AG04450 (cell line): ENCODE measurements around the gene ZFYVE28. TPM values are rescaled to one million over a fixed set of nuclear protein-coding genes. Genes with fewer than 3 reads are reported as not detected.

Experiments used
- CTCF ChIA-PET: fragments of 300-600, 350-600 bp; formaldehyde crosslinking; extraction: SDS; loops from one replicate; lab custom pipeline; 2022; ENCODE audit warnings: antibody characterized with exemption, inconsistent platforms; lab: Charles Lee
- POLR2A ChIA-PET: fragments of 350-600 bp; formaldehyde crosslinking; extraction: SDS; loops from one replicate; lab custom pipeline; 2021; ENCODE audit warnings: antibody characterized with exemption, inconsistent platforms; lab: Yijun Ruan, JAX
- DNase-seq: peaks from one replicate; pipeline ENCODE4 v3.0.0-alpha.2; 2011; ENCODE audit warnings: low read depth, low spot score
- H3K27ac ChIP-seq: one replicate; pipeline ENCODE4 v1.5.1; 2012; ENCODE audit warnings: low read depth, low read length, control low read depth
- H3K27me3 ChIP-seq: one replicate; pipeline ENCODE4 v1.6.0; 2012; ENCODE audit warnings: low read length; ENCODE audit not compliant: control insufficient read depth, insufficient read depth
- H3K4me3 ChIP-seq: 2 replicates; pipeline ENCODE4 v1.5.1; 2011; ENCODE audit warnings: mild to moderate bottlenecking, low read depth, low read length, control low read depth
- H3K9me3 ChIP-seq: 2 replicates; pipeline ENCODE4 v1.5.1; 2012; ENCODE audit warnings: low read length; ENCODE audit not compliant: control insufficient read depth, insufficient read depth
- polyA plus RNA-seq: library from polyadenylated mRNA; depleted of rRNA; stranded (reverse); fragments of >200 nt; gene quantifications from 2 replicates; pipeline ENCODE4 v1.2.3, GENCODE V29; 2011
- TF ChIP-seq, protein P1 (sequence below): IDR thresholded peaks from 2 replicates; pipeline ENCODE4 v1.5.1; 2011; ENCODE audit warnings: low read depth, low read length, control low read depth, inconsistent platforms

The ZFYVE28 gene
- polyA plus RNA-seq, 1 experiment = 2.2 TPM

- H3K27ac ChIP-seq = peak overlapping the region; percentile 11
- POLR2A ChIA-PET = interaction anchor here (1.0 kb wide), 1 partner anchor 200 kb away, joined by 4 read pairs; the partner anchor contains the start of gene MXD4
- TF ChIP-seq, protein P1, sequence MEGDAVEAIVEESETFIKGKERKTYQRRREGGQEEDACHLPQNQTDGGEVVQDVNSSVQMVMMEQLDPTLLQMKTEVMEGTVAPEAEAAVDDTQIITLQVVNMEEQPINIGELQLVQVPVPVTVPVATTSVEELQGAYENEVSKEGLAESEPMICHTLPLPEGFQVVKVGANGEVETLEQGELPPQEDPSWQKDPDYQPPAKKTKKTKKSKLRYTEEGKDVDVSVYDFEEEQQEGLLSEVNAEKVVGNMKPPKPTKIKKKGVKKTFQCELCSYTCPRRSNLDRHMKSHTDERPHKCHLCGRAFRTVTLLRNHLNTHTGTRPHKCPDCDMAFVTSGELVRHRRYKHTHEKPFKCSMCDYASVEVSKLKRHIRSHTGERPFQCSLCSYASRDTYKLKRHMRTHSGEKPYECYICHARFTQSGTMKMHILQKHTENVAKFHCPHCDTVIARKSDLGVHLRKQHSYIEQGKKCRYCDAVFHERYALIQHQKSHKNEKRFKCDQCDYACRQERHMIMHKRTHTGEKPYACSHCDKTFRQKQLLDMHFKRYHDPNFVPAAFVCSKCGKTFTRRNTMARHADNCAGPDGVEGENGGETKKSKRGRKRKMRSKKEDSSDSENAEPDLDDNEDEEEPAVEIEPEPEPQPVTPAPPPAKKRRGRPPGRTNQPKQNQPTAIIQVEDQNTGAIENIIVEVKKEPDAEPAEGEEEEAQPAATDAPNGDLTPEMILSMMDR = peak; percentile 42
- peak overlapping the region; percentile 43 for H3K4me3 ChIP-seq
- peak; percentile 27 for DNase-seq
- H3K27me3 ChIP-seq = peaks cover 7% of the 10 kb centered on the region
- CTCF ChIA-PET = interaction anchor here (0.6 to 1.8 kb wide), 4 partner anchors 47 to 242 kb away, joined by 3 to 11 read pairs (median 4); no protein-coding TSS in a partner anchor
- H3K9me3 ChIP-seq = no peaks in the 10 kb centered on the region
Observed at GRCh38 chr4:2462218-2462991, 44.0 kb upstream of the ZFYVE28 start.

- Histone ChIP-seq H3K27ac (no peak overlapping the region), H3K4me3 (no peak overlapping the region), H3K9me3 (no peaks in the 10 kb centered on the region), H3K27me3 (peaks cover 12% of the 10 kb centered on the region)
- no peak for DNase-seq
- CTCF ChIA-PET = interaction anchor here (1.0 to 1.8 kb wide), 3 partner anchors 46 to 241 kb away, joined by 4 to 11 read pairs (median 4); no protein-coding TSS in a partner anchor
- TF ChIP-seq, protein P1 = no peak
- POLR2A ChIA-PET = no interaction called here
Observed at GRCh38 chr4:2461246-2461960, 43.0 kb upstream of the ZFYVE28 start.

GRCh38 chr4:2459589-2460349 is 41.3 kb upstream of the ZFYVE28 start:
- Histone ChIP-seq H3K27ac (no peak overlapping the region), H3K27me3 (peaks cover 12% of the 10 kb centered on the region), H3K4me3 (no peak overlapping the region), H3K9me3 (no peaks in the 10 kb centered on the region)
- TF ChIP-seq, protein P1 = no peak
- DNase-seq = no peak
- POLR2A ChIA-PET = interaction anchor here (0.6 kb wide), 1 partner anchor 10 kb away, joined by 3 read pairs; no protein-coding TSS in a partner anchor
- CTCF ChIA-PET = no interaction called here

- peaks cover 12% of the 10 kb centered on the region for H3K27me3 ChIP-seq
- DNase-seq = no peak
- H3K9me3 ChIP-seq = no peaks in the 10 kb centered on the region
- TF ChIP-seq, protein P1 = no peak
- CTCF ChIA-PET = no interaction called here
- H3K4me3 ChIP-seq = no peak overlapping the region
- H3K27ac ChIP-seq = no peak overlapping the region
- POLR2A ChIA-PET = interaction anchor here (0.6 kb wide), 1 partner anchor 9 kb away, joined by 3 read pairs; no protein-coding TSS in a partner anchor
Observed at GRCh38 chr4:2458546-2459491, 40.4 kb upstream of the ZFYVE28 start.
